GM21619 (cell line): Measurements from ENCODE around the gene ADAMTS4.

ENCODE experiments used
- ATAC-seq: cut with Tn5 transposase; IDR thresholded peaks from one replicate; pipeline ENCODE4 v1.9.1; 2021; ENCODE audit not compliant: unreplicated experiment

The ADAMTS4 gene

DNA sequence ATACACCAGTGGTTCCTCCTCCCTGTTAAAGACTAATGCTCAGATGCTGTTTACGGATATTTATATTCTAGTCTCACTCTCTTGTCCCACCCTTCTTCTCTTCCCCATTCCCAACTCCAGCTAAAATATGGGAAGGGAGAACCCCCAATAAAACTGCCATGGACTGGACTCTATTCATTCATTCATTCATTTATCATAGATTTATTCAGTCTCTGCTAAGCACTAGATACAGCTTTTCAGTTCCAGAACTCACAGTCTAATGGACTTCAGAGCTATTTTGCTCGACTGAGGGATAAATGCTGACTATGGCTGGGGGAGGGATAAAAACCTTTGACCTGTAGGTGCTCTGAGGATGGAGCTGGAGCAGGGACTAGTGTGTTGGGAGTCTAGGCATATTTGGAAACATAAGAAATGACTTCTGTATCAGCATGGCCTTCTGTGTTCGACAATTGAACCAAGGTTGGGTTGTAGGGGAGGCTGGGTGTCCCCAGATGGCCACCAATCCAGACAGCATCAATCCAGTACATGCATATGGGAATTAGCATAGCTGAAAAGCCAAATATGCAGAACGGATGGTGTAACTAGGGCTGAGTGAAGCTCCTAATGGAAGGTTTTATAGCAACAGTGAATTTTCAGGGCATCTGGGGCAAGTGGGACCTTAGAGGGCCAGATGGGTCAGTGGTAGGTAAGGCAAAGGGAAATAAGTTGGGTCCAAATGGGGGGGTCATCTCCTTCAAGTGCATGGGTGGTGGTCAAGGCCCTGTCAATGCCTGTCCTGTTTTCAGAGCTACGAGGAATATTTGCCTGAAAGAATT, 20.4 kb upstream of the ADAMTS4 start:
- no peak for ATAC-seq

DNA sequence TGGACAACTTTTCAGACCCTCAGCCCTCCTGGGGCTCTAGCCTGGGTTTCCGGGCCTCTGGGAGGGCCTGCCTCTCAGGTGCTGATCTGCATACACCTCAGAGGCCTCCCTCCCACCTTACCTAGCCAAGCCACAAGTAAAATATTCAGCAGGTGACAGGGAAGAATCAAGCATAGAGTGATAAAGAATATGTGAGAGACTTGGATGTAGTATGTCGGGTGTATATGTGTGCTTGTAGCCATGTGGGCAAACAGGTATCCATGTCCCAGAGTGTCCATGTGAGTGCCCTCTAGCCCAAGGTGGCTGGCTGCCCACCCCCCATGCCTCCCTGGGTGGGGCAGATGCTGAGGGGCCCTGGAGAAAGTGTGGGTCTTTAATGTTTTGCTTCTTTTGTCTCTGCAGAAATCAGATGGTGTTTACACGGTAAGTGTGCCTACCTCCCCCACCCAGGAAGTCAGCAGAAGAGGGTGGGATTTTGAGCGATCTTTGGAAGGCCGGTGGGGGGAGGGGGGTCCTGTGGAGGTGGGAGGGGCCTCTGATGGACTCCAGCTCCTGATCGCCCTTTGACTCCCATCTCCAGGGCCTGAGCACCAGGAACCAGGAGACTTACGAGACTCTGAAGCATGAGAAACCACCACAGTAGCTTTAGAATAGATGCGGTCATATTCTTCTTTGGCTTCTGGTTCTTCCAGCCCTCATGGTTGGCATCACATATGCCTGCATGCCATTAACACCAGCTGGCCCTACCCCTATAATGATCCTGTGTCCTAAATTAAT, 19.6 kb upstream of the ADAMTS4 start:
- no peak for ATAC-seq

DNA sequence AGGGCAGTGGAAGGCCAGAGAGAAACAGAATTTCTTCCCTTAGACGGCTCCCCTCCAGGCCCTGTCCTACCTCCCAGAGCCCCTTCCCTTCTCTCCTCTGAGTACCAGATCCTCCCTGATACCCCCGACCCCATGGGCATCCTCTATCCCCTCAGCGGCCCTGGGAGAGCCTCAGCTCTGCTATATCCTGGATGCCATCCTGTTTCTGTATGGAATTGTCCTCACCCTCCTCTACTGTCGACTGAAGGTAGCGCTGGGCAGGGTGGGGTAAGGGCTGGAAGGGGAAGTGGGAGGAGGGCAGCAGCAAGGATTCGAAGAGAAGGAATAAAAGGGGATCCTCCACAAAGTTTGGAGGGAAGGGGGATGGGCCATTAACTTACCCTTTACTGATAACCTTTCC, 19.0 kb upstream of the ADAMTS4 start:
- no peak for ATAC-seq

DNA sequence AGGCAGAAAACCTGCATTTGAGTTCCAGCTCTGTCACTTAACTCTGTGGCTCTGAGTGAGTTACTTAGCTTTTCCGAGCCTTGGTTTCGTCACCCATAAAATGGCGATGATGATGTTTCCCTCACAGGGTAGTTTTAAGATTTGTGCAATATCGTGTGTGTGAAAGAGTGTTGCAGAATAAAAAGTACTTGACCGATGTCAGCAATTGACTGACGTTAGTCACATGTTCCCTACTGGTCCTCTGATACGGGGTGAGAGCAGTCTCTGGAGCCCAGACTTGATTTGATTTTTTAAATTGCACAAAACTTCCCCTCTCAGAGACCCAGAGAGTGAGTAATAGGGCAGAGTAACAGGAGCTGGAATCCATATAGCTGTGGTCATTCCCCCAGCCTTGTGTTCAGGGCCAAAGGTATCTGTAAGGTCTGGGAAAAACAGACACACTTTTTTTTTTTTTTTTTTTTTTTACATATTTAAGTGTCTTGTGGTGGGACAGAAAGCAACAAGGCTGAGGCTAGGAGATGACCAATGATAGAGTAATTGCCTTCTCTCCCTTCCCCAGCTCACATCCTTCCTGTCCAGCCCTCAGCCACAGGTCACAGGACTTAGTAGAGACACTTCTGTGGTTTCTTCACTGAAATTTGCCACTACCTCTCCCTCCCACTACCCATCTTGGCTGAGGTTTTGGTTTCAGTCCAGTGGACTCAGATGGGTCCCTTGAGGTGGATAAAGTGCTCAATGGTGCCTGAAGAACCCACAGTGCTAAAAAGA, 18.3 kb upstream of the ADAMTS4 start:
- peak; percentile 88 for ATAC-seq

DNA sequence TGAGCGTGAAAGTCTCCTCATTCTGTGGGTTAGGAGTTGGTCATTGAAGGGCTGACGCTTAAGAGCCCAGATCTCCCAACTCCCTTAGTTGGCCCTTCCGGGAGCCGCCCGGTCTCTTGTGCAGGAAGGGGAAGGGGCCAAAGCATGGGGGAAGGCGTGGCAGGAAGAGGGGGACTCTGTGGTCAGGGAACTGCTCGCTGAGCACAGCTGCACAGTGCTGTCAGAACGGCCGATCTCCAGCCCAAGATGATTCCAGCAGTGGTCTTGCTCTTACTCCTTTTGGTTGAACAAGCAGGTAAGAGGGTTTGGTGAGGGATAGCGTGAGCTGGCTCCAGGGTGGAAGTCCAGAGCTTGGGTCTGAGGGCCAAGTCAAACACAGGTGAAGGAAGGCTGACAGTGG, 16.2 kb upstream of the ADAMTS4 start, which contains the start of gene FCER1G:
FCER1G (plus strand) TSS at position 220 of the 400 bp plus-strand sequence; CDS start at position 247, 27 bp downstream.
- no peak for ATAC-seq

DNA sequence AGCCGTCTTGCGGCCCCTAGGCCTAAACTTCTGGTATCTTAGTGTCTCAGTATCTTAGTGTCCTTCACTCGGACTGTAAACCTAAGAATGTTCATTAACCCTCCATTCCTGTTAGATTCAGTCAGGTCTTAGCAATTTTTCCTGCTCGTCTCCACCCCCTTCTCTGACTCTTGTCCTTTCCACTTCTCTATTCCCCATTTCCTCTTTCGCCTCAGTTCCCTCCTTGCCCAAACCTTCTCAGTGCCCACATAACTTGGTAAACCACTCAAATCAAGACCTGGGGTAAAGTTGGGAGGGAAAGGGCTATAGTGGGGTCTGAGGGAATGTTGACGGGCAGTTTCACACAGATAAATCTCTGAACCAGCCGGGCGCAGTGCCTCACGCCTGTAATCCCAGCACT, 15.5 kb upstream of the ADAMTS4 start:
- ATAC-seq, result no peak

DNA sequence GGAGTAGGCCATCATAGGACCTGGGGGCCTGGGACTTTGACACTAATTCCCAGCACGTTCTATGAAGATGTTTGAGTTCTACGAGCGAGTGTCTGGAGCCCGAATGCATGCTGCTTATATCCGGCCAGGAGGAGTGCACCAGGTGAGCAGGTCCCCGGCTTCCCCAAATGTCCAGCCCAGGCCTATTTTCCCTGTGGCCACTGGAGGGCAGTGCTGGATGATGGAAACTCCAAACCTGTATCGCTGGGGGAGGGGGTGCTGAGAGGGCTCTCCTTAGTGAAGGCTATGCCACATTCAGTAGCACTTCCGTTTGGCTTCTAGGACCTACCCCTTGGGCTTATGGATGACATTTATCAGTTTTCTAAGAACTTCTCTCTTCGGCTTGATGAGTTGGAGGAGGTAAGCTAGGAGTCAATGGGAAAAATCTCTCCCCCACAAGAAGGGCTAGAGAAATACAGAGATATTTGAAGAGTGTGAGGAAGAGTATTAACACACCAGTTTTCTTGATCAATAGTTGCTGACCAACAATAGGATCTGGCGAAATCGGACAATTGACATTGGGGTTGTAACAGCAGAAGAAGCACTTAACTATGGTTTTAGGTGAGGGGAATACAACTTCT, 11.0 kb upstream of the ADAMTS4 start:
- ATAC-seq, result no peak

DNA sequence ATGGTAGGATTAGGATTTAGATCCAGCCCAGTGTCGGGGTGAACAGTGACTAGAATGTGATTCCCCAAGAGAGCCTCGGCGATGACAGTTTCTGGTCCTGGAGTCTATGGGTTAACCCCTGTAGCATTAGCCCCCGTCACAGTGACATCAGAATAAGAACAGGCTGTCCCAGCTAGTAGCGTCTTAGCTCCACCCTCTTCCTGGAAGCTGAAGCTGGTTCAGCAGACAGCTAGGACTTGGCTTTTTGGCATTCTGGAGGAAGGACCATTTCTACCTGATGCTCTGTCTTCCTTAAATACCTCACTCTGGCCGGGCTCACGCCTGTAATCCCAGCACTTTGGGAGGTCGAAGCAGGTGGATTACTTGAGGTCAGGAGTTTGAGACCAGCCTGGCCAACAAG, 8.3 kb upstream of the ADAMTS4 start:
- no peak for ATAC-seq

DNA sequence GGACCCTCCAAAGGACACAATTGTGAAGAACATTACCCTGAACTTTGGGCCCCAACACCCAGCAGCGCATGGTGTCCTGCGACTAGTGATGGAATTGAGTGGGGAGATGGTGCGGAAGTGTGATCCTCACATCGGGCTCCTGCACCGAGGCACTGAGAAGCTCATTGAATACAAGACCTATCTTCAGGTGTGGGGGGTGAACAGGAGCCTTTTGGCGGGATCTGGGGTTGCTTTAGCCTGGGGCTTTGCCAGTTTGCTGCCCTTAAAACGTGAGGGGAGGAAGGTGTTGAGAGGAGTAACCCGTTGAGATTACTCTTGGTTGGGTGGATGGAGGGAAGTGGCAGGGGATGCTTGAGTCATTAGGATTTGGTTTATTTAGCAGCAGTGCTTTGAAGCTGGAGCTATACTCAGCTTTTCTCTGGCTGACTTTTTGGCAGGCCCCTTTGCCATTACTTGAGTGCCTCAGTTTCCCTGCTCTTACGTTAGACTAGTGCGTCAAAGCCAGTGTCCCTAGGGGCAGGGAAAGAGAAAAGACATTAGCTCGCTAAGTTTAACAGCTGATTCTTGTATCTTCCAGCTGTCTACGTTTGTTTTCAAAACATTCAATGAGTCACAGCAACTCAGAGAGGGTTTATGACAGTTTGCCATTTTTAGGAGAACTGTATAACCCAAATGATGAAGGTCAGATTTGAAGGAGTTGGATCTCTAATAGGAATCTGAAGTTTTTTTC, 7.7 kb upstream of the ADAMTS4 start:
- no peak for ATAC-seq

DNA sequence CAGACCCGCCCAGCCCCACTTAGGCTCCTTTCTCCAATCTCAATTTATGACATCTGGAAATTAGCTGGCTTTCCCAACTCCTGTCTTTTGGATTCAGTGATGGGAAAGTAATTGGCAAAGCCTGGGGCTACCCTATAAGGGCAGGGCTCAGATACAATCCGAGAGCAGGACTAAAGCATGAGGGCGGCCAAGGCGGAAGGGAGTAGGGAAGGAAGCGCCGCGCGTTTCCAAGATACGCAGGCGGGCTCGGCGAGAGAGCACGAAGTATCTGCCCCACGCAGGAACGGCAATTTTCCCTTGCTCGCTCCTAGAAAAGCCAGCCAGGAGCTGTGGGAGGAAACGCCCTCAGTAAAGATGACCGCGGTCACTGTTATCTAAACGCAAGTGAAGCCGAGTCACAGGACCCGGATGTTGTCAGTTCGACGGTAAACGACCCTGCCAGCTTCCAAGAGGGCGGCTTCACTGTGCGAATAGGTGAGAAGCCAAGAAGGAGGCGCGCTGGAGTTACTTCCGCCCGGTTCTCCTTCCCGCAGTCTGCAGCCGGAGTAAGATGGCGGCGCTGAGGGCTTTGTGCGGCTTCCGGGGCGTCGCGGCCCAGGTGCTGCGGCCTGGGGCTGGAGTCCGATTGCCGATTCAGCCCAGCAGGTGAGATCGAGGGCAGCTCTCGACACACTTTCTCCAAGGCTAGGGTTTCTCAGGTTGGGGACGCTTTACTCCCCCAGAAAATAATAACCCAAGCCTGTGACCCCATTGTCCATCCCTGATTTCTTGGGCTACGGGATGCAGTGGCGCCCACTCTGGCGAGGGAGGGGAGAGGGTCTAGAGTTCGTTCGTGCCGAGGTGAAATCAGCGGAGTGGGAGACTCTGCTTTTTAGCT, 3.2 kb upstream of the ADAMTS4 start, which contains the start of gene NDUFS2:
NDUFS2 (plus strand) TSS at position 532 of the 877 bp plus-strand sequence; CDS start at position 551, 19 bp downstream.
- peak; percentile 98 for ATAC-seq

DNA sequence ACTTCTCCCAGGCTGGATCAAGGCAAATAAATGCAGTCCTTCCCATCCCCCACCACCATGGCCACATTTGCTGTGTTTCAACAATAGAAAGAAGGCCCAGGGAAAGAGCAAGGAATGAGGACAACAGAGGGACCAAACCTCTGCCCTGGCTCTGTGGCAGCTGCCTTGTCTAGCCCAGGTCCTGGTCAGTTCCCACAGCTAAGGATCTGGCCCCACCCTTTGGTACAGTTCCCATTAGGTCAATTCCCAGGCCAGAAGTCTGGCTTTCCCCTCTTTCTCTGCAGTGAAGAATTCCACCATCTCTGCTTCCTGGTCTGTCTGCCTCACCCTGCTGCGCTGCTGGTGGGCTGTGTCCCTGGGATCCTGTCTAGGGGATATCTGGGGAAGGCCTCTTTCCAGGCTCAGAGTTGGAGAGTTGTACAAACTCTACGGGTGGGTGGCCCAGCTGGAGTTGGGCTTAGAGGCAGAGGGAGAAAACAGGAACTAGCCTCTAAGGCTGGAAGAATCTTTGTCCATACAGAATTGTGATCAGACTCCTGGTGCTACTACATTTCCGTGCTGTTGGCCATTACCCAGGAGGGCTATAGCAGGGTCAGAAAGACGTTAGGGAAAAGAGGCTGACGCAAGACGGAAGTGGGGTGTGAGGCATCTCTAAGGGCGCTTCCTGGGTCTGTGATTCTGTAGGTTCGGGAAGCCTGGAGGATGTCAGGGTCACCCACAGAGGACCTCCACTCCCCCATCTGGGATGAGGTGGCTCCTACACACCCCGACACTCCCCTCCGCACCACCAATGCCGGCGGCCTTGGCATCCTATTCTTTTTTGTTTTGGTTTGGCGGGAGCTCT, 2.4 kb upstream of the ADAMTS4 start:
- no peak for ATAC-seq

DNA sequence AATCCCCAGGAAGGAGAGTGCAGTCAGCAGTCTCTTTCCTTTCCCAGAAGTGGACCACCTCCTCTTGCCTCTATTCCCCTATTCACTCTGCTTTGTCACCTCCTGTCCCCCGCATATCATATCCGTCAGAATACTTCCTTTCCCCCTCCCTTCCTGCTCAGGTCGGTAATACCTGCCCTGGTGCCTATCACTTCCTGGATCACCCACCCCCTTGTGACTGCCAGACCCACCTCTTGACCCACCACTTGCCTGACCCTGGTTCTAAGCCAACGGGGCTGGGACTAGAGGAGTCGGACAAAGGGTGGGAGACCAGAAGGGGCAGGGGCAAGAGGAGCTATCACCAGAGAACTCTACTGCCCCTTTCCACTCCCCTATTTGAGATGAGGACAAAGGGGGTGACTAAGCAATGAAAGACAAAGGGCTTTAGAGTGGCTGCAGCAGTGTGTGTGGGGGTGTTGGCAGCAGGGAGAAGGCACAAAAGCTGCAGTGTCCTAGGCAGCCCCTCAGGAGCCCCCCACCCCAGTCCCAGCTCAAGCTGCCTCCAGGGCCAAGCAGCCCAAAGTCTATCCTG, 1.7 kb upstream of the ADAMTS4 start:
- no peak for ATAC-seq

DNA sequence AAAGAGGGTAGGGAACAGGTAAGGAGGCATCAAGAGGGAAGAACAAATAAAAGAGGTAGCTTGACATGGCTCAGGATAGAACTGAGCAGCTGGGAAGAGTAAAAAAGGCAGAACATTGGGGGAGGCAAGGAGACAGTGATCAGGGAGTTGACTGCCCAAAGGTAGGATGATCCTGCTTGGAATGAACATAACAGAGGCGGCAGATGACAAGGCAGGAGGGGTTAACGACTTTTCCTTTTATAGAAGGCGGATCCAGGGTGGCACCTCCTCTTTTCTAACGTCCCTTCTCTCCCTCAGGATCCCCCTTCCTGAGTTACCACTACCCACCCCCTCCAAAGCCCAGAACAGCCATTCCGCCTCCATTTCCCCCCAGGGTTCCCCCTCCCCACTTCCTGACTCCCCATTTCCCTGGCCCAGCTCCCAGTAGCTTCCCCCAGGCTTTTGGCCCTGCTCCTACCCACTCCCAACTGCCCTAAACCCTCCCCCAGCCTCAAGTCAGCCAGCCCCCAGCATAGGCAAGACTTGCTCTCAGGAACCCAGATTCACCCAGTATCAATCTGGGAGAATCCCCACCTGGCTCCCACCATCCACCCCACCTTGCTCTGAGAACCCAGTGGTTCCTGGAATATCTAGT, 769 bp upstream of the ADAMTS4 start:
- ATAC-seq, result no peak

DNA sequence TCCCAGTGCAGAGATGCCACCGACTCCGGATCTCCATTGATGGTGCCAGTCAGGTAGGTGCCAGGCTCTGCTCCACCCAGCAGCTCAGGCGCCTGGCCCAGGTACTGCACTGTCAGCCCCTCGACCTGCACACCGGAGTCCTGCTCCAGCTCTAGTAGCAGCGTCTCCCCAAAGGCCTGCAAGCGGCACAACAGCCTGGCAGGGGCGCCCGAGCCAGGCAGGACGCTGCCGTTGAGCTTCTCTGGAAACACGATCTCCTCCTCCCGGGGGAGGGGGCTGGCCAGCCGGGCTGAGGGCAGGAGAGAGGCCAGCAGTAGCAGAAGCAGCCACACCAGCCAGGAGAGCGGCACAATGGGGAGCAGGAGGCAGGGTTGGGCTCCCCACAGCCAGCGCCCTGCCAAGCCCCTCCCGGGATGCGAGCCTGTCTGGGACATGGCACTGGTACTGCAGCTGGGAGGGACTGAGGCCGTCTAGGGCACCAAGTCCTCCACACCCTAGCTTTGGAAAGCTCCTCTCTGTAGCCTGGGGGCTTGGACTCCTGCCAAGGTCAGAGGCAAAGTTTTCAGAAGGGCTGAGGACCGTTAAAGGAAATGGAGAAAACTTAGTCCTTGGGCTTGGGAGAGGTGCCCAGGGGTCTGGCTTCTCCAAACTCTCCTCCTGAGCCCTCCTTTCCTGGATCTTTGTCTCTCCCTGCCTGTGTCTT, 509 bp downstream of the ADAMTS4 start:
- no peak for ATAC-seq

DNA sequence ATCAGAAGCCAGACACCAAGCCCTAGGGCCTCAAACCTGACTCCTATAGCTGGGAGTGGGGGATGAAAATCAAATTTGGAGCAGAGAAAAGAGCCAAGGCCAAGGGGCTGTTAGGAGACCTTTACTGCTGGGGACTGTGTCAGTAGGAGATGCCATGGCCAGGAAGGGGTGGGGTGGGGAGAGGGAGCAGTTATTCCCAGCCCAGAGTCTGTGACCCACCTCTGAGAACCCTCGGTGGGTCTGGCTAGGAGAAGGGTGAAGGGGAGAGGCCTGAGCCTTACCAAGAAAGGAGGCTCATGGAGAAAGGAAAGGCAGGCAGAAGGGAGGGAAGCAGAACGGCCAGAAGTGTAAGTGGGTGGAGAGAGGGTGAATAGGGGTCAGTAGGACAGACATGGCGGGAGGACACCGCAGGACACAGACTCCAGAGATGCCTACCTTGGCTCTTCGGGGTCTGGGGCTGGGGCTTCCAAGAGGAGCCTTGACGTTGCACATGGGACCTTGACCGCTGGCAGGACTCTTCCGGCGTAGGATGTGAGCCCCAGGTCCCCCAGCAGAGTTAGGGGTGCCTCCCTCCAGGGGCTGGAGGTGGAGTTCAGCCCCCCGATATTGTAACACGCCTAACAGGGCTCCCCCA, 1.2 kb downstream of the ADAMTS4 start:
- ATAC-seq, result no peak
